BLaER1 treated with 17β-estradiol and CSF1 and Interleukin-3, amounts not matched to agents 10 nM and 100 nM (cell line): ENCODE measurements around the gene NHSL2.

Experiments
- H3K27ac ChIP-seq, 11 experiments: shearing (Covaris generic); formaldehyde crosslinking; 2 replicates each; pipeline ENCODE4 v1.8.1; 2022
- H3K27me3 ChIP-seq, 11 experiments: shearing (Covaris generic); formaldehyde crosslinking; 2 replicates each; pipeline ENCODE4 v1.8.1; 2022
- H3K36me3 ChIP-seq, 11 experiments: shearing (Covaris generic); formaldehyde crosslinking; 2 replicates each; pipeline ENCODE4 v1.8.1; 2022
- H3K4me1 ChIP-seq, 10 experiments: shearing (Covaris generic); formaldehyde crosslinking; 2 replicates each; pipeline ENCODE4 v1.8.1; 2022
- H3K4me2 ChIP-seq, 11 experiments: shearing (Covaris generic); formaldehyde crosslinking; 2 replicates each; pipeline ENCODE4 v1.8.1; 2022
- H3K4me3 ChIP-seq, 10 experiments: shearing (Covaris generic); formaldehyde crosslinking; 2 replicates each; pipeline ENCODE4 v1.8.1; 2022
- H3K9ac ChIP-seq, 11 experiments: shearing (Covaris generic); formaldehyde crosslinking; 2 replicates each; pipeline ENCODE4 v1.8.1; 2022
- H3K9me3 ChIP-seq, 11 experiments: shearing (Covaris generic); formaldehyde crosslinking; replicated peaks in 1 of 11; 2 replicates each; pipeline ENCODE4 v1.8.1; 2022
- H4K20me1 ChIP-seq, 11 experiments: shearing (Covaris generic); formaldehyde crosslinking; 2 replicates each; pipeline ENCODE4 v1.8.1; 2022
- Cebpa-rat ChIP-seq, 11 experiments: shearing (Covaris generic); IDR thresholded peaks; 2 replicates each; pipeline ENCODE4 v1.8.1; 2022

Gene NHSL2

DNA sequence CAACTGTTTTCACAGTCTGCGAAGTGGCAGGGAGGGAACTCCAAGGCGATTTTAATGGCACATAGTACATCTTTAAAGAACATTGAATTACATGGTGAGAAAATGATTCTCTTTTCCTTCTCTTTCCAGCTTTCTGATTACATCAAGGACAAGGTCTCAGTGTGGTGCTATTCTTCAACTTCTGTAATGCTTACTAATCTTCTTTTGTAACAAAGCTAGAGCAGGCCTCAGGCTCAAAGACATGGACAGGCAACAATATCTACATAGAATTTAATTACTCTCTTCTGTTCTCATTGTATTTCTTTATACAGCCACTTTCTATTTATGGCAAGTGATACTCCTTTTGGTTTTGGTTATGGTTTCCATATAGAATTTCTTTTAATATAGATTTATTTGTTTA, 172.6 kb downstream of the NHSL2 start:
- Histone ChIP-seq H3K9me3 (no peaks in the 10 kb centered on the region), H3K36me3 (no peaks in the 10 kb centered on the region), H3K27ac (no peak overlapping the region), H4K20me1 (no peaks in the 10 kb centered on the region; a peak in 3 of 22 replicates), H3K27me3 (peaks cover 12 to 89% (median 76%) of the 10 kb centered on the region in 11 experiments; a peak in 21 of 22 replicates), H3K9ac (no peak overlapping the region), H3K4me1 (peaks cover 0 to 34% (median 23%) of the 10 kb centered on the region in 10 experiments; a peak in 13 of 20 replicates), H3K4me3 (no peak overlapping the region), H3K4me2 (no peak overlapping the region)
- TF ChIP-seq Cebpa-rat (IDR thresholded peaks at IDR 0.05), result no peak

GRCh38 chrX:72084114-72084513, 173.5 kb downstream of the NHSL2 start:
- Histone ChIP-seq H3K27ac (no peak overlapping the region), H3K4me1 (peaks cover 0 to 26% (median 16%) of the 10 kb centered on the region in 10 experiments; a peak in 13 of 20 replicates), H3K9me3 (no peaks in the 10 kb centered on the region), H3K4me3 (no peak overlapping the region), H3K9ac (no peak overlapping the region), H3K27me3 (peaks cover 16 to 89% (median 76%) of the 10 kb centered on the region in 11 experiments; a peak in 21 of 22 replicates), H3K36me3 (no peaks in the 10 kb centered on the region), H4K20me1 (no peaks in the 10 kb centered on the region; a peak in 3 of 22 replicates), H3K4me2 (no peak overlapping the region)
- no peak for TF ChIP-seq Cebpa-rat (IDR thresholded peaks at IDR 0.05)

DNA sequence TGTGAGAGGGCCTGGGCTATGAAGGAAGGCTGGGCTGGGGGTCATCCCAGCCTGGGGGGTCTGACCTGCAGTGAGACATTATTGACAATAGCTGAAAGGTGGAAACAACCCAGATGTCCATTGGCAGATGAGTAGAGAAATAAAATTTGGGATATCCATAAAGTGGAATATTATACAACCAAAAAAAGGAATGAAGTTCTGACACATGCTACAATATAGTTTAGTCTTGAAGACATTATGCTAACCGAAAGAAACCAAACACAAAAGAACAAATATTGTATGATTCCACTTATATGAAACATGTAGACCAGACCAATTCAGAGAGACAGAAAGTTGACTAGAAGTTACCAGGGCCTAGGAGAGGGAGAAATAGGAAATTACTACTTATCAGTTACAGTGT, 176.3 kb downstream of the NHSL2 start:
- H3K4me3 ChIP-seq, result no peak overlapping the region
- no peak for TF ChIP-seq Cebpa-rat (IDR thresholded peaks at IDR 0.05)
- H3K27ac ChIP-seq, result no peak overlapping the region
- H3K9ac ChIP-seq, result no peak overlapping the region
- no peaks in the 10 kb centered on the region for H3K4me1 ChIP-seq
- no peak overlapping the region for H3K4me2 ChIP-seq
- no peaks in the 10 kb centered on the region for H3K9me3 ChIP-seq
- H3K36me3 ChIP-seq, result no peaks in the 10 kb centered on the region
- H4K20me1 ChIP-seq, result no peaks in the 10 kb centered on the region; a peak in 3 of 22 replicates
- H3K27me3 ChIP-seq, result peaks cover 21 to 86% (median 78%) of the 10 kb centered on the region in 11 experiments

GRCh38 chrX:72088761-72089160, 178.1 kb downstream of the NHSL2 start:
- H3K4me3 ChIP-seq, result no peak overlapping the region
- peaks cover 0 to 5% (median 0%) of the 10 kb centered on the region in 11 experiments; a peak in 1 of 22 replicates for H3K9me3 ChIP-seq
- H3K4me2 ChIP-seq, result no peak overlapping the region
- no peaks in the 10 kb centered on the region for H3K4me1 ChIP-seq
- no peak overlapping the region for H3K9ac ChIP-seq
- H3K36me3 ChIP-seq, result no peaks in the 10 kb centered on the region
- no peak for TF ChIP-seq Cebpa-rat (IDR thresholded peaks at IDR 0.05)
- peaks cover 30 to 88% (median 80%) of the 10 kb centered on the region in 11 experiments for H3K27me3 ChIP-seq
- H4K20me1 ChIP-seq, result no peaks in the 10 kb centered on the region; a peak in 1 of 22 replicates
- H3K27ac ChIP-seq, result no peak overlapping the region

DNA sequence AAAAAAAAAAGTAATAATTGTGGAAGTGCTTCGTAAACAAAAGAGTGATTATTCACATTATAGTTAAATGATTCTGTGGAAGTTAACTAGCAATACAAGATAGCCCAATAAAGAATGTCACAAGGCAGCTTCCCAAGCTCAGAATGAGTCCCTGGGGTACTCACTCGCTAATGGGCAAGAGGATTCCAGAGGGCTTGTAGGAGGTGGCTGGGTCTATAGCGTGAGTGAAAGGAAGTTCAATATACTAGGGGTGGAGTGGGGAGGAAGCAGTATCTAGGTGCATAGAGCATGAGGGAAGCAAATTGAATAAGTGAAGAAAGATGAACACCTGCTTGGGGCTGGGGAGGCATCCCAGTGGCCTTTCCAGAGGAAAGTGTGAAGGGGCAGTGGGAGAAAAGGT, 178.6 kb downstream of the NHSL2 start:
- H3K4me1 ChIP-seq, result peaks cover 0 to under 1% (median 0%) of the 10 kb centered on the region in 10 experiments; a peak in 2 of 20 replicates
- H3K36me3 ChIP-seq, result no peaks in the 10 kb centered on the region
- peaks cover 30 to 88% (median 79%) of the 10 kb centered on the region in 11 experiments for H3K27me3 ChIP-seq
- no peak overlapping the region for H3K9ac ChIP-seq
- no peak for TF ChIP-seq Cebpa-rat (IDR thresholded peaks at IDR 0.05)
- H3K4me2 ChIP-seq, result no peak overlapping the region
- no peak overlapping the region for H3K4me3 ChIP-seq
- peaks cover 0 to 5% (median 0%) of the 10 kb centered on the region in 11 experiments; a peak in 1 of 22 replicates for H3K9me3 ChIP-seq
- H3K27ac ChIP-seq, result no peak overlapping the region
- H4K20me1 ChIP-seq, result no peaks in the 10 kb centered on the region; a peak in 1 of 22 replicates

- Histone ChIP-seq H3K4me1 (peaks cover 0 to 56% (median 36%) of the 10 kb centered on the region in 10 experiments; a peak in 16 of 20 replicates), H3K9ac (no peak overlapping the region; a peak in 1 of 22 replicates), H4K20me1 (no peaks in the 10 kb centered on the region), H3K36me3 (no peaks in the 10 kb centered on the region), H3K4me2 (peak overlapping the region in 5 of 11 experiments; percentile 4 to 79 (median 50); a peak in 6 of 22 replicates), H3K4me3 (no peak overlapping the region), H3K9me3 (peaks cover 0 to 6% (median 0%) of the 10 kb centered on the region in 11 experiments; a peak in 1 of 22 replicates), H3K27ac (peak overlapping the region in 3 of 11 experiments; percentile 16 to 68 (median 54); a peak in 4 of 22 replicates), H3K27me3 (peaks cover 51 to 95% (median 80%) of the 10 kb centered on the region in 11 experiments)
- no peak for TF ChIP-seq Cebpa-rat (IDR thresholded peaks at IDR 0.05)
Measured at GRCh38 chrX:72094894-72095293, 184.2 kb downstream of the NHSL2 start.

- Histone ChIP-seq H3K4me1 (peaks cover 2 to 61% (median 41%) of the 10 kb centered on the region in 10 experiments; a peak in 19 of 20 replicates), H3K9me3 (peaks cover 0 to 6% (median 0%) of the 10 kb centered on the region in 11 experiments; a peak in 1 of 22 replicates), H4K20me1 (peaks cover 0 to 4% (median 0%) of the 10 kb centered on the region in 11 experiments; a peak in 1 of 22 replicates), H3K36me3 (no peaks in the 10 kb centered on the region), H3K27ac (peak overlapping the region in 4 of 11 experiments; percentile 16 to 72 (median 61); a peak in 8 of 22 replicates), H3K4me2 (peak overlapping the region in 5 of 11 experiments; percentile 2 to 79 (median 50); a peak in 8 of 22 replicates), H3K27me3 (peaks cover 48 to 95% (median 81%) of the 10 kb centered on the region in 11 experiments), H3K9ac (peak overlapping the region in 1 of 11 experiments; percentile 9; a peak in 1 of 22 replicates), H3K4me3 (no peak overlapping the region)
- no peak for TF ChIP-seq Cebpa-rat (IDR thresholded peaks at IDR 0.05)
Measured at GRCh38 chrX:72095370-72095769, 184.7 kb downstream of the NHSL2 start.

GRCh38 chrX:72097098-72097497, 186.5 kb downstream of the NHSL2 start:
- H3K9me3 ChIP-seq, result peaks cover 0 to 6% (median 0%) of the 10 kb centered on the region in 11 experiments; a peak in 1 of 22 replicates
- H4K20me1 ChIP-seq, result peaks cover 0 to 15% (median 0%) of the 10 kb centered on the region in 11 experiments; a peak in 6 of 22 replicates
- peak overlapping the region in 3 of 11 experiments; percentile 26 to 56 (median 45); a peak in 6 of 22 replicates for H3K9ac ChIP-seq
- H3K27ac ChIP-seq, result peak overlapping the region in 6 of 11 experiments; percentile 22 to 78 (median 64); a peak in 12 of 22 replicates
- H3K36me3 ChIP-seq, result no peaks in the 10 kb centered on the region
- H3K4me1 ChIP-seq, result peaks cover 16 to 78% (median 57%) of the 10 kb centered on the region in 10 experiments
- no peak overlapping the region for H3K4me3 ChIP-seq
- no peak for TF ChIP-seq Cebpa-rat (IDR thresholded peaks at IDR 0.05)
- H3K4me2 ChIP-seq, result peak overlapping the region in 7 of 11 experiments; percentile 48 to 79 (median 64); a peak in 15 of 22 replicates
- peaks cover 54 to 99% (median 86%) of the 10 kb centered on the region in 11 experiments for H3K27me3 ChIP-seq

- Histone ChIP-seq H3K4me3 (no peak overlapping the region), H3K4me2 (peak overlapping the region; percentile 42 to 93 (median 68); a peak in 20 of 22 replicates), H3K4me1 (peaks cover 16 to 99% (median 69%) of the 10 kb centered on the region in 10 experiments), H3K27ac (peak overlapping the region in 9 of 11 experiments; percentile 35 to 97 (median 90); a peak in 17 of 22 replicates), H3K36me3 (no peaks in the 10 kb centered on the region), H4K20me1 (peaks cover 0 to 15% (median 0%) of the 10 kb centered on the region in 11 experiments; a peak in 6 of 22 replicates), H3K9me3 (peaks cover 0 to 6% (median 0%) of the 10 kb centered on the region in 11 experiments; a peak in 1 of 22 replicates), H3K9ac (peak overlapping the region in 9 of 11 experiments; percentile 10 to 89 (median 54); a peak in 13 of 22 replicates), H3K27me3 (peaks cover 63 to 99% (median 86%) of the 10 kb centered on the region in 11 experiments)
- no peak for TF ChIP-seq Cebpa-rat (IDR thresholded peaks at IDR 0.05)
Measured at GRCh38 chrX:72100051-72100755, 189.6 kb downstream of the NHSL2 start.
